B cell (primary cell): ENCODE data around the gene RAB3C.

Source experiments
- EZH2 ChIP-seq: IDR thresholded peaks from 2 replicates; pipeline ENCODE4 v1.6.1; 2012; ENCODE audit warnings: borderline replicate concordance, low read depth, mild to moderate bottlenecking, moderate library complexity, low read length; ENCODE audit not compliant: insufficient read depth, poor library complexity, severe bottlenecking
- TF ChIP-seq, protein P1 (sequence below): fragments of 200-600 bp; IDR thresholded peaks from one replicate; pipeline ENCODE4 v1.8.0; 2022; ENCODE audit warnings: antibody characterized with exemption, mild to moderate bottlenecking

DNA sequence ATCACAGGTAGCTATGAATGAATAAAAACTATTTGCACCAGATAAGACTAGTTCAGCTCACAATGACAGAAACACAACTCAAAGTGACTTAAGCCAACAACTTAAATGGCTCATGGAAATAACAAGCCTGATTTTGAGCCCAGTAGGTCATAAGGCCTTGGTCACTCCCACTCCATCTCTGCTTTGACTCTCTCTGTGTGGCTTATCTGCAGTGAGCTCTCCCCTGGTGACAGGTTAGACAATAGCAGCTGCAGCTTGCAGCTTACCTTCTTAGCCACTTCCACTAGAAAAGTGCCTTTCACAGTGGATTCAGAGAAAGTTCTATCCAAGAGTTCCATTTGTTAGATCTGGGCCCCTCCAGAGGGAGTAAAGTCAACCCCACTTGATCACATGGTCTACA is 315.7 kb downstream of the RAB3C start:
- TF ChIP-seq, protein P1, sequence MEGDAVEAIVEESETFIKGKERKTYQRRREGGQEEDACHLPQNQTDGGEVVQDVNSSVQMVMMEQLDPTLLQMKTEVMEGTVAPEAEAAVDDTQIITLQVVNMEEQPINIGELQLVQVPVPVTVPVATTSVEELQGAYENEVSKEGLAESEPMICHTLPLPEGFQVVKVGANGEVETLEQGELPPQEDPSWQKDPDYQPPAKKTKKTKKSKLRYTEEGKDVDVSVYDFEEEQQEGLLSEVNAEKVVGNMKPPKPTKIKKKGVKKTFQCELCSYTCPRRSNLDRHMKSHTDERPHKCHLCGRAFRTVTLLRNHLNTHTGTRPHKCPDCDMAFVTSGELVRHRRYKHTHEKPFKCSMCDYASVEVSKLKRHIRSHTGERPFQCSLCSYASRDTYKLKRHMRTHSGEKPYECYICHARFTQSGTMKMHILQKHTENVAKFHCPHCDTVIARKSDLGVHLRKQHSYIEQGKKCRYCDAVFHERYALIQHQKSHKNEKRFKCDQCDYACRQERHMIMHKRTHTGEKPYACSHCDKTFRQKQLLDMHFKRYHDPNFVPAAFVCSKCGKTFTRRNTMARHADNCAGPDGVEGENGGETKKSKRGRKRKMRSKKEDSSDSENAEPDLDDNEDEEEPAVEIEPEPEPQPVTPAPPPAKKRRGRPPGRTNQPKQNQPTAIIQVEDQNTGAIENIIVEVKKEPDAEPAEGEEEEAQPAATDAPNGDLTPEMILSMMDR: no peak
- TF ChIP-seq EZH2: no peak
